Small intestine (tissue), 7 donors: ENCODE results near the gene SMIM20. TPM values are rescaled to one million over a fixed set of nuclear protein-coding genes. Genes with fewer than 3 reads are reported as not detected.

Experiments used
- DNase-seq, 2 donors: peaks; one replicate each; pipeline versions ENCODE4 v3.0.0 to v3.0.0-alpha.2; 2013
- FAIRE-seq: peaks from 2 replicates; lab custom pipeline; 2012; peaks lifted over from hg19 to GRCh38; lab: Jason Lieb, UNC
- H3K27ac ChIP-seq, 3 donors: one replicate each; pipeline ENCODE4 v1.5.1; 2013; ENCODE audit warnings: low read length in 2 of 3, mild to moderate bottlenecking in 2 of 3, control low read depth in 1 of 3, inconsistent platforms in 1 of 3, low read depth in 1 of 3, moderate library complexity in 1 of 3
- H3K27me3 ChIP-seq, 3 donors: one replicate each; pipeline ENCODE4 v1.6.1; 2013; ENCODE audit warnings: low read length in 3 of 3, inconsistent platforms in 1 of 3; ENCODE audit not compliant: control insufficient read depth in 3 of 3, insufficient read depth in 3 of 3
- H3K36me3 ChIP-seq, 3 donors: one replicate each; pipeline ENCODE4 v1.6.1; 2013; ENCODE audit warnings: low read length in 3 of 3, inconsistent platforms in 1 of 3, low read depth in 1 of 3, mild to moderate bottlenecking in 1 of 3, moderate library complexity in 1 of 3; ENCODE audit not compliant: control insufficient read depth in 3 of 3, insufficient read depth in 2 of 3
- H3K4me1 ChIP-seq, 3 donors: one replicate each; pipeline ENCODE4 v1.6.1; 2013; ENCODE audit warnings: low read length in 2 of 3, inconsistent platforms in 1 of 3, low read depth in 1 of 3, mild to moderate bottlenecking in 1 of 3, moderate library complexity in 1 of 3; ENCODE audit not compliant: control insufficient read depth in 3 of 3, insufficient read depth in 2 of 3
- H3K4me3 ChIP-seq, 3 donors: one replicate each; pipeline ENCODE4 v1.5.1; 2013; ENCODE audit warnings: low read length in 3 of 3, control low read depth in 1 of 3, inconsistent platforms in 1 of 3, low read depth in 1 of 3, mild to moderate bottlenecking in 1 of 3, moderate library complexity in 1 of 3
- H3K9me3 ChIP-seq, 2 donors: one replicate each; pipeline ENCODE4 v1.6.1; 2013; ENCODE audit warnings: low read depth in 1 of 2, low read length in 1 of 2; ENCODE audit not compliant: control insufficient read depth in 2 of 2, insufficient read depth in 1 of 2
- WGBS, 3 donors: extraction: QIAGEN DNeasy Blood & Tissue Kit; methylation state at CpG; one replicate each; pipeline ENCODE4 v1.1.7; 2013; 5-methylcytosine and 5-hydroxymethylcytosine counted together
- polyA plus RNA-seq, 4 donors: library from polyadenylated mRNA; stranded (reverse) in 3 of 4; unstranded in 1 of 4; fragments of 200-250 nt in 3 of 4; fragments of 120-200 nt in 1 of 4; gene quantifications; one replicate each; pipeline versions ENCODE4 v1.2.1 to v1.2.3, GENCODE V29; 2013
- donor health status: healthy with polysubstance abuse.
- donor health status: control.
- donor health status: control.
- donor health status: Bipolar disorder and iron deficiency.
- donor health status: healthy.

Gene SMIM20
- polyA plus RNA-seq, 4 donors: 50.1 to 101 (median 75.5) TPM

GRCh38 chr4:25883565-25883964, 30.5 kb upstream of the SMIM20 start:
- Histone ChIP-seq H3K27me3 (no peaks in the 10 kb centered on the region), H3K4me3 (no peak overlapping the region), H3K9me3 (no peaks in the 10 kb centered on the region), H3K36me3 (no peaks in the 10 kb centered on the region), H3K4me1 (no peaks in the 10 kb centered on the region), H3K27ac (no peak overlapping the region)
- 87 to 89% (median 87%) methylated on average over 2 of the region's 2 CpGs for WGBS, 3 donors
- DNase-seq (no peak), FAIRE-seq (no peak)

- no peaks in the 10 kb centered on the region for H3K27me3 ChIP-seq
- H3K27ac ChIP-seq: no peak overlapping the region
- FAIRE-seq (no peak), DNase-seq (no peak)
- no peaks in the 10 kb centered on the region for H3K9me3 ChIP-seq
- 38 to 57% (median 45%) methylated on average over 5 of the region's 5 CpGs for WGBS, 3 donors
- no peak overlapping the region for H3K4me3 ChIP-seq
- no peaks in the 10 kb centered on the region for H3K36me3 ChIP-seq
- no peaks in the 10 kb centered on the region for H3K4me1 ChIP-seq
Observed at GRCh38 chr4:25884031-25884782, 29.8 kb upstream of the SMIM20 start.

GRCh38 chr4:25888781-25889180, 25.2 kb upstream of the SMIM20 start:
- no peaks in the 10 kb centered on the region for H3K9me3 ChIP-seq
- H3K36me3 ChIP-seq: no peaks in the 10 kb centered on the region
- FAIRE-seq (no peak), DNase-seq (no peak)
- H3K4me1 ChIP-seq: no peaks in the 10 kb centered on the region
- H3K4me3 ChIP-seq: no peak overlapping the region
- no peak overlapping the region for H3K27ac ChIP-seq
- no peaks in the 10 kb centered on the region for H3K27me3 ChIP-seq

- no peaks in the 10 kb centered on the region for H3K4me1 ChIP-seq
- no peaks in the 10 kb centered on the region for H3K9me3 ChIP-seq
- 85 to 92% (median 90%) methylated on average over 14 of the region's 14 CpGs for WGBS, 3 donors
- H3K27ac ChIP-seq: no peak overlapping the region
- no peak for DNase-seq
- no peaks in the 10 kb centered on the region for H3K27me3 ChIP-seq
- H3K4me3 ChIP-seq: no peak overlapping the region
- FAIRE-seq: no peak
- H3K36me3 ChIP-seq: no peaks in the 10 kb centered on the region
Observed at GRCh38 chr4:25889589-25890503, 24.2 kb upstream of the SMIM20 start.

- Histone ChIP-seq H3K4me1 (no peaks in the 10 kb centered on the region), H3K27ac (no peak overlapping the region), H3K27me3 (no peaks in the 10 kb centered on the region), H3K36me3 (no peaks in the 10 kb centered on the region), H3K4me3 (no peak overlapping the region), H3K9me3 (no peaks in the 10 kb centered on the region)
- no peak for FAIRE-seq
- no peak for DNase-seq
- WGBS, 3 donors: 81 to 89% (median 86%) methylated on average over 11 of the region's 11 CpGs
Observed at GRCh38 chr4:25890571-25891485, 23.2 kb upstream of the SMIM20 start.

- H3K27me3 ChIP-seq: no peaks in the 10 kb centered on the region
- H3K4me1 ChIP-seq: no peaks in the 10 kb centered on the region
- H3K9me3 ChIP-seq: no peaks in the 10 kb centered on the region
- WGBS, 3 donors: 69 to 79% (median 75%) methylated on average over 6 of the region's 6 CpGs
- H3K36me3 ChIP-seq: no peaks in the 10 kb centered on the region
- FAIRE-seq: no peak
- H3K27ac ChIP-seq: no peak overlapping the region
- DNase-seq: no peak
- H3K4me3 ChIP-seq: no peak overlapping the region
Observed at GRCh38 chr4:25892796-25893195, 21.2 kb upstream of the SMIM20 start.

GRCh38 chr4:25896776-25897539, 17.1 kb upstream of the SMIM20 start:
- H3K4me3 ChIP-seq: no peak overlapping the region
- FAIRE-seq: no peak
- H3K27me3 ChIP-seq: no peaks in the 10 kb centered on the region
- peaks cover 0 to under 1% (median 0%) of the 10 kb centered on the region in 3 donors for H3K4me1 ChIP-seq
- 66 to 85% (median 83%) methylated on average over 5 of the region's 5 CpGs for WGBS, 3 donors
- H3K9me3 ChIP-seq: no peaks in the 10 kb centered on the region
- DNase-seq: peak in 1 of 2 donors; percentile 34
- H3K36me3 ChIP-seq: no peaks in the 10 kb centered on the region
- no peak overlapping the region for H3K27ac ChIP-seq
